ENCODE measurements around the gene COX20.

- no peak for TF ChIP-seq YY1 (IDR thresholded peaks at IDR 0.05; ENCODE audit: insufficient read depth, insufficient read length)
- TF ChIP-seq ZNF274 (IDR thresholded peaks at IDR 0.05; ENCODE audit: low read depth, low read length) = no peak
- TF ChIP-seq SUZ12 (IDR thresholded peaks at IDR 0.05; ENCODE audit: extremely low read depth, insufficient read depth, insufficient read length) = no peak
Observed at GRCh38 chr1:244839656-244840055, 4.2 kb downstream of the COX20 start.
